Esophagus squamous epithelium (tissue), 5 donors: ENCODE results near the gene RASGRF1. TPM values are rescaled to one million over a fixed set of nuclear protein-coding genes. Genes with fewer than 3 reads are reported as not detected.

ENCODE experiments used
- DNase-seq: peaks from one replicate; lab custom pipeline; 2025; lab: John Stamatoyannopoulos, UW
- H3K27ac ChIP-seq, 4 donors: fragments of 200-600 bp; sonication (generic); one replicate each; pipeline ENCODE4 v1.5.1; 2016 to 2019; ENCODE audit warnings: mild to moderate bottlenecking in 1 of 4
- H3K27me3 ChIP-seq, 4 donors: fragments of 200-600 bp; sonication (generic); 1 replicate in 3 of 4; 2 replicates in 1 of 4; pipeline versions ENCODE4 v1.5.1 to v1.6.0; 2017 to 2021; ENCODE audit warnings: antibody characterized with exemption in 1 of 4
- H3K36me3 ChIP-seq, 3 donors: fragments of 200-600 bp; sonication (generic); one replicate each; pipeline ENCODE4 v1.5.1; 2016 to 2019
- H3K4me1 ChIP-seq, 3 donors: fragments of 200-600 bp; sonication (generic); one replicate each; pipeline ENCODE4 v1.5.1; 2017 to 2019
- H3K4me3 ChIP-seq, 4 donors: fragments of 200-600 bp; sonication (generic); 1 replicate in 3 of 4; 2 replicates in 1 of 4; pipeline ENCODE4 v1.5.1; 2016 to 2019; ENCODE audit warnings: mild to moderate bottlenecking in 2 of 4, moderate library complexity in 1 of 4
- H3K9me3 ChIP-seq, 3 donors: fragments of 200-600 bp; sonication (generic); one replicate each; pipeline ENCODE4 v1.5.1; 2016 to 2019
- CTCF ChIP-seq, 6 experiments: fragments of 450-650 bp in 4 of 6; fragments of 200-600 bp in 2 of 6; sonication (generic) in 2 of 6; IDR thresholded peaks; one replicate each; pipeline ENCODE4 v1.5.1; 2016 to 2019; ENCODE audit warnings: antibody characterized with exemption in 6 of 6, mild to moderate bottlenecking in 4 of 6, moderate library complexity in 4 of 6
- POLR2A ChIP-seq, 4 donors: fragments of 450-650 bp; IDR thresholded peaks; one replicate each; pipeline ENCODE4 v1.6.1; 2017; ENCODE audit warnings: antibody characterized with exemption in 4 of 4, mild to moderate bottlenecking in 4 of 4, moderate library complexity in 3 of 4
- WGBS, 2 donors: methylation state at CpG; one replicate each; pipeline ENCODE4 v1.1.5; 2018; 5-methylcytosine and 5-hydroxymethylcytosine counted together
- intact Hi-C: fragments of 100-400 bp; cut with DNase I; formaldehyde crosslinking; loops from one replicate; pipeline ENCODE4 v1.15.0; 2022
- total RNA-seq, 4 donors: library from RNA; depleted of rRNA; stranded (reverse); fragments of >200 nt; gene quantifications; one replicate each; pipeline ENCODE4 v1.1.0, GENCODE V29; 2016
- donor health status: DM: yes; HTN: yes; CAD: no.

Gene RASGRF1
- total RNA-seq, 4 donors from 2014 or later, result 0.23 TPM; not detected in 3

- H3K9me3 ChIP-seq, result peaks cover 0 to 18% (median 0%) of the 10 kb centered on the region in 3 donors
- no peak for DNase-seq
- H3K4me3 ChIP-seq, result no peak overlapping the region
- TF ChIP-seq POLR2A (IDR thresholded peaks at IDR 0.05) (no peak), CTCF (IDR thresholded peaks at IDR 0.05) (no peak)
- H3K36me3 ChIP-seq, result no peaks in the 10 kb centered on the region
- no peak overlapping the region for H3K27ac ChIP-seq
- H3K27me3 ChIP-seq, result peaks cover 0 to 17% (median 0%) of the 10 kb centered on the region in 4 donors
- H3K4me1 ChIP-seq, result no peaks in the 10 kb centered on the region
- intact Hi-C loops, result no loop called here
- WGBS, 2 donors, result 43 to 63% methylated on average over 1 to 2 of the region's 2 CpGs
Measured at GRCh38 chr15:79042213-79042928, 48.2 kb downstream of the RASGRF1 start.

GRCh38 chr15:79041601-79042168 is 48.9 kb downstream of the RASGRF1 start:
- no peak for DNase-seq
- no peak for TF ChIP-seq POLR2A (IDR thresholded peaks at IDR 0.05)
- TF ChIP-seq CTCF (IDR thresholded peaks at IDR 0.05), result no peak
- H3K27me3 ChIP-seq, result peaks cover 0 to 17% (median 0%) of the 10 kb centered on the region in 4 donors
- H3K4me1 ChIP-seq, result no peaks in the 10 kb centered on the region
- 50 to 62% methylated on average over 2 to 4 of the region's 4 CpGs for WGBS, 2 donors
- H3K36me3 ChIP-seq, result no peaks in the 10 kb centered on the region
- no peak overlapping the region for H3K4me3 ChIP-seq
- no peak overlapping the region for H3K27ac ChIP-seq
- H3K9me3 ChIP-seq, result peaks cover 0 to 18% (median 0%) of the 10 kb centered on the region in 3 donors
- intact Hi-C loops, result no loop called here

GRCh38 chr15:79037848-79038247 is 52.7 kb downstream of the RASGRF1 start:
- Histone ChIP-seq H3K27me3 (peaks cover 0 to 31% (median 0%) of the 10 kb centered on the region in 4 donors), H3K36me3 (no peaks in the 10 kb centered on the region), H3K27ac (no peak overlapping the region), H3K4me3 (no peak overlapping the region), H3K4me1 (no peaks in the 10 kb centered on the region), H3K9me3 (peaks cover 0 to 8% (median 0%) of the 10 kb centered on the region in 3 donors)
- intact Hi-C loops, result no loop called here
- DNase-seq, result no peak
- TF ChIP-seq CTCF (IDR thresholded peaks at IDR 0.05) (no peak), POLR2A (IDR thresholded peaks at IDR 0.05) (no peak)
- 86% methylated on average over 1 of the region's 1 CpG; no CpG with 5 or more reads in 1 of the 2 donors for WGBS, 2 donors

- no peak overlapping the region for H3K27ac ChIP-seq
- no peaks in the 10 kb centered on the region for H3K36me3 ChIP-seq
- TF ChIP-seq POLR2A (IDR thresholded peaks at IDR 0.05) (no peak), CTCF (IDR thresholded peaks at IDR 0.05) (no peak)
- H3K27me3 ChIP-seq, result peaks cover 0 to 28% (median 0%) of the 10 kb centered on the region in 4 donors
- no peak overlapping the region for H3K4me3 ChIP-seq
- intact Hi-C loops, result no loop called here
- H3K9me3 ChIP-seq, result no peaks in the 10 kb centered on the region
- no peaks in the 10 kb centered on the region for H3K4me1 ChIP-seq
- WGBS, 2 donors, result 53 to 88% methylated on average over 3 to 4 of the region's 4 CpGs
- DNase-seq, result no peak
Measured at GRCh38 chr15:79036323-79036722, 54.3 kb downstream of the RASGRF1 start.

- DNase-seq, result no peak
- Histone ChIP-seq H3K36me3 (no peaks in the 10 kb centered on the region), H3K27ac (no peak overlapping the region), H3K9me3 (no peaks in the 10 kb centered on the region), H3K27me3 (peaks cover 0 to 28% (median 0%) of the 10 kb centered on the region in 4 donors), H3K4me3 (no peak overlapping the region), H3K4me1 (no peaks in the 10 kb centered on the region)
- WGBS, 2 donors, result 35 to 53% methylated on average over 13 to 18 of the region's 18 CpGs
- intact Hi-C loops, result no loop called here
- TF ChIP-seq POLR2A (IDR thresholded peaks at IDR 0.05) (no peak), CTCF (IDR thresholded peaks at IDR 0.05) (no peak)
Measured at GRCh38 chr15:79035814-79036213, 54.8 kb downstream of the RASGRF1 start.
